SJCRH30 (cell line): ENCODE data around the gene LMNTD1. TPM values are rescaled to one million over a fixed set of nuclear protein-coding genes. Genes with fewer than 3 reads are reported as not detected.
"Not testable (repeated sequence)": the region's sequence is repeated elsewhere in the genome, so short reads cannot be mapped to it uniquely, and the experiment has no call there.

Source experiments
- DNase-seq, 2 experiments: peaks; one replicate each; pipeline ENCODE4 v3.0.0-alpha.2; 2015 to 2020
- H3K27ac ChIP-seq: fragments of 250-450 bp; sonication (Bioruptor Pico); 2 replicates; pipeline ENCODE4 v1.5.1; 2020; ENCODE audit warnings: mild to moderate bottlenecking, moderate library complexity
- H3K27me3 ChIP-seq: fragments of 250-450 bp; sonication (Bioruptor Pico); 2 replicates; pipeline ENCODE4 v1.5.1; 2020; ENCODE audit warnings: mild to moderate bottlenecking, moderate library complexity
- H3K36me3 ChIP-seq: fragments of 250-450 bp; sonication (Bioruptor Pico); 2 replicates; pipeline ENCODE4 v1.5.1; 2020; ENCODE audit warnings: mild to moderate bottlenecking, moderate library complexity
- H3K4me1 ChIP-seq: fragments of 250-450 bp; sonication (Bioruptor Pico); 2 replicates; pipeline ENCODE4 v1.5.1; 2020; ENCODE audit warnings: mild to moderate bottlenecking, moderate library complexity
- H3K4me3 ChIP-seq: fragments of 250-450 bp; sonication (Bioruptor Pico); 2 replicates; pipeline ENCODE4 v1.5.1; 2020; ENCODE audit warnings: mild to moderate bottlenecking, moderate library complexity
- H3K9me3 ChIP-seq: fragments of 250-450 bp; sonication (Bioruptor Pico); replicated peaks from 2 replicates; pipeline ENCODE4 v1.5.1; 2020; ENCODE audit warnings: mild to moderate bottlenecking, moderate library complexity
- total RNA-seq: library from RNA; depleted of rRNA; stranded (reverse); fragments of >200 nt; shearing (Covaris generic); gene quantifications from 2 replicates; pipeline ENCODE4 v1.2.3, GENCODE V29; 2014

The LMNTD1 gene
- total RNA-seq, 1 experiment from 2014 or later: not detected

DNA sequence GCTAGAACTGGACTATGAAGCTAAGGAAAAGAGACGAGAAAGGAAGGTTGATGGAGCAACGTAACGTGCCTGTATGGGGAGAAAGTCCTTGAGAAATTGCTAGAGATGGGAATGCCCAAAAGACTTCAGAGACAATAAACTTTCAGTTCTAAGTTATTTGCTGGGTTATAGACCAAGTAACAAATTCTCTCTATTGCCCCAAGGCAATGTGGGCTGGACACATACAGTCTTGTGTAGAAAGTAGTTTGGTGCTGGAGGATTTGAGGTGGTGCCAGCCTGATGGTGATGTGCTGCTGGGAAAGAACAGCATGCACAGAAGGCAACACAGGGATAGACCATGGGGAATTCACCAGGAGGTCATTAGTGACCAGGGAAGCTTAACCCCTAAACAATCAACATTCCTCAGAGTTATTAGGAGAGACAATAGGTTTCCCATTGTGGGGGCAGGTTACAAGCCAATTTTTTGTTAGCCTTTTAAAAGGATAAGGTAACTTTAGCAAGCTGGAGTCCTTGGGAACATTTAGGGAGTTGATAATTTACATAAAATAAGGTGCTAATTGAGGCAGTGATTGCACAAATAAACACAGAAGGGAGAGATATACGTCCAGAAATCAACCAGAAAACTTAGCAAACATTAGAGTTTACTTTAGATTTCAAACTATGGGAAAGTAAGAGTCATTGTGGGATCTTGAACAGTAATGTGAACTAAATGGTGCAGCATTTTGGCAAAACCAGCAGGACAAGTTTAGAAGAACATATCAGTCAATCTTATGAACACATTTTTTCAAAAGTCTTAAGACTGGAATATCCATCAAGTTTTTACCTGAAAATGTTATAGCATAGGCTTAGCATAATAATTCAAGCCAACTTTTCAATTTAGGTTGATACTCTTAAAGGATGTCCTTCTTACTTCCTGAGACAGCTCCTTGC lies 61.4 kb downstream of the LMNTD1 start:
- no peaks in the 10 kb centered on the region for H3K9me3 ChIP-seq
- no peak overlapping the region for H3K27ac ChIP-seq
- no peaks in the 10 kb centered on the region for H3K27me3 ChIP-seq
- no peak for DNase-seq
- peaks cover 25% of the 10 kb centered on the region for H3K4me1 ChIP-seq
- no peaks in the 10 kb centered on the region for H3K36me3 ChIP-seq
- no peak overlapping the region for H3K4me3 ChIP-seq

DNA sequence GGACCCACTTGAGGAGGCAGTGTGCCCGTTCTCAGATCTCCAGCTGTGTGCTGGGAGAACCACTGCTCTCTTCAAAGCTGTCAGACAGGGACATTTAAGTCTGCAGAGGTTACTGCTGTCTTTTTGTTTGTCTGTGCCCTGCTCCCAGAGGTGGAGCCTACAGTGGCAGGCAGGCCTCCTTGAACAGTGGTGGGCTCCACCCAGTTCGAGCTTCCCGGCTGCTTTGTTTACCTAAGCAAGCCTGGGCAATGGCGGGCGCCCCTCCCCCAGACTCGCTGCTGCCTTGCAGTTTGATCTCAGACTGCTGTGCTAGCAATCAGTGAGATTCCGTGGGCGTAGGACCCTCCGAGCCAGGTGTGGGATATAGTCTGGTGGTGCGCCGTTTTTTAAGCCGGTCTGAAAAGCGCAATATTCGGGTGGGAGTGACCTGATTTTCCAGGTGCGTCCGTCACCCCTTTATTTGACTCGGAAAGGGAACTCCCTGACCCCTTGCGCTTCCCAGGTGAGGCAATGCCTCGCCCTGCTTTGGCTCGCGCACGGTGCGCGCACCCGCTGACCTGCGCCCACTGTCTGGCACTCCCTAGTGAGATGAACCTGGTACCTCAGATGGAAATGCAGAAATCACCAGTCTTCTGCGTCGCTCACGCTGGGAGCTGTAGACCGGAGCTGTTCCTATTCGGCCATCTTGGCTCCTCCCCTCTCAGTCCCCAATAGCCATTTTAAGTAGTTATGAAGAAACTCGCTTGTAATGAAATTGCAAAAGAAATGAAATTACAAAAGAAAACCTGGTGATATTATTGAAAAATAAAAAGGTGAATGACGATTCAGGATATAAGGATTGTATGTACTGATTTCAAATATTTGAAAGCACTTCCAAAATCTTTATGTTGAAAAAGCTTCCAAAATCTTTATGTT lies 63.9 kb downstream of the LMNTD1 start:
- not testable (repeated sequence) for H3K27me3 ChIP-seq, H3K9me3 ChIP-seq, H3K36me3 ChIP-seq, DNase-seq, H3K4me3 ChIP-seq, H3K4me1 ChIP-seq, H3K27ac ChIP-seq

- Histone ChIP-seq H3K27ac (no peak overlapping the region), H3K4me3 (no peak overlapping the region), H3K9me3 (no peaks in the 10 kb centered on the region; the same call in 1 of the 2 replicates), H3K27me3 (no peaks in the 10 kb centered on the region), H3K4me1 (peaks cover 8% of the 10 kb centered on the region), H3K36me3 (no peaks in the 10 kb centered on the region)
- peak; percentile 22 to 45 for DNase-seq
Measured at GRCh38 chr12:25482625-25483024, 70.5 kb downstream of the LMNTD1 start.

DNA sequence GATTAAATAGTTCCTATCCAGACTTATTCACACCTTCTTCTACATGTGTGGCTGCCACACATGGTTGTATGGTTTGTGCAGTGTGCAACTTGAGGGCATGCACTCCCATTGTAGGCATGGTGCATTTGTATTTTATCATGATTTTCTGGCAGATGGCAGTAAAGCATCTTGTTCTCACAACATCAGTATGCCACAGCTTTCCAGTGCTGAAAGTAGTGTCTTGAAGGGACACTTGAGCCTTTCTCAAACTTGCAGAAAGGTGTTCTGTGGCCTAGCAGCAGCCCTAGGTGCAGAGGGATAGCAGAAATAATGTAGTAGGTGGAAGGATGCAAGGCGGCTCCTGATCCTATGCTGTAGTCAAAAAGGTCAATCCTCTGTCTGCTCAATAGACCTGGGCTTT lies 72.9 kb downstream of the LMNTD1 start:
- Histone ChIP-seq H3K27ac (no peak overlapping the region), H3K9me3 (no peaks in the 10 kb centered on the region; the same call in 1 of the 2 replicates), H3K36me3 (no peaks in the 10 kb centered on the region), H3K4me3 (no peak overlapping the region), H3K4me1 (peaks cover 8% of the 10 kb centered on the region), H3K27me3 (no peaks in the 10 kb centered on the region)
- DNase-seq: no peak

GRCh38 chr12:25477217-25477616 lies 75.9 kb downstream of the LMNTD1 start:
- Histone ChIP-seq H3K9me3 (no peaks in the 10 kb centered on the region), H3K27me3 (no peaks in the 10 kb centered on the region; the same call in 1 of the 2 replicates), H3K36me3 (no peaks in the 10 kb centered on the region)

GRCh38 chr12:25472453-25472852 lies 80.6 kb downstream of the LMNTD1 start:
- no peaks in the 10 kb centered on the region for H3K4me1 ChIP-seq
- no peak for DNase-seq
- no peaks in the 10 kb centered on the region for H3K36me3 ChIP-seq
- no peak overlapping the region for H3K4me3 ChIP-seq
- no peaks in the 10 kb centered on the region; the same call in 1 of the 2 replicates for H3K27me3 ChIP-seq
- no peaks in the 10 kb centered on the region for H3K9me3 ChIP-seq
- no peak overlapping the region for H3K27ac ChIP-seq

More at GRCh38 chr12:25477217-25477616, 75.9 kb downstream of the LMNTD1 start:
- DNase-seq: no peak
- H3K4me1 ChIP-seq: peaks cover 4% of the 10 kb centered on the region
- H3K27ac ChIP-seq: no peak overlapping the region
- H3K4me3 ChIP-seq: no peak overlapping the region

GRCh38 chr12:25469861-25470260 lies 83.2 kb downstream of the LMNTD1 start:
- DNase-seq: no peak
- Histone ChIP-seq H3K27ac (no peak overlapping the region), H3K9me3 (no peaks in the 10 kb centered on the region; the same call in none of the 2 replicates), H3K27me3 (no peaks in the 10 kb centered on the region; the same call in 1 of the 2 replicates), H3K4me3 (no peak overlapping the region), H3K36me3 (no peaks in the 10 kb centered on the region), H3K4me1 (no peaks in the 10 kb centered on the region)

DNA sequence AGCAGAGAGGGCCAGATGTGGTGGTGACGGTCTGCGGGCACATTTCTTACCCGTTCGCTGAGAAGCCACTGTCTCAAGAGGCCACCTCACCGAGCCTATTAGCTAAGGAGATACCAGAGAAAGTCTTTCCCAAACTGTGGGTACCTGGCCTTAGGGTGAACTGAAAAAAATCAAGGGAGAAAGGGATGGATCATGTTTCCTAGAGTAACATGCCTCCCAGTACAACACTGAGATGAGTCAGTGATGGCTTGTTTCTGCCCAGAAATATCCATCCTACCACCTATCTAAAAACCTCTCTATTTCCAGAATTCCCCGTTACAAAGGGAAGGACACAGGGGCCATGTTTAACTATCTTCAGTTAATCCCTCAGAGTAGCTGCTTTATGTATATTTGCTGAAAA lies 83.7 kb downstream of the LMNTD1 start:
- Histone ChIP-seq H3K27me3 (no peaks in the 10 kb centered on the region), H3K27ac (no peak overlapping the region), H3K4me3 (no peak overlapping the region), H3K9me3 (no peaks in the 10 kb centered on the region; the same call in none of the 2 replicates), H3K4me1 (no peaks in the 10 kb centered on the region), H3K36me3 (no peaks in the 10 kb centered on the region)
- DNase-seq: no peak

DNA sequence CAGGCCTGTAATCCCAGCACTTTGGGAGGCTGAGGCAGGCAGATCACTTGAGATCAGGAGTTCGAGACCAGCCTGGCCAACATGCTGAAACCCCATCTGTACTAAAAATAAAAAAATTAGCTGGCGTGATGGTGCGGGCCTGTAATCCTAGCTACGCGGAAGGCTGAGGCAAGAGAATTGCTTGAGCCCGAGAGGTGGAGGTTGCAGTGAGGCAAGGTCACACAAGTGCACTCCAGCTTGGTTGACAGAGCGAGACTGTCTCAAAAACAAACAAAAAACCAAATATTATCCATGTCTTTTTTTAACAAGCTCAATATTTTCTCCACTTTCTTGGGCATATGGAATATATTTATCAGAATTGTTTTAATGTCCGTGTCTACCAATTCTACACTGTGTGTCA lies 89.6 kb downstream of the LMNTD1 start:
- Histone ChIP-seq H3K27me3 (no peaks in the 10 kb centered on the region), H3K9me3 (no peaks in the 10 kb centered on the region; the same call in none of the 2 replicates), H3K27ac (no peak overlapping the region), H3K4me3 (no peak overlapping the region), H3K4me1 (no peaks in the 10 kb centered on the region; the same call in 1 of the 2 replicates), H3K36me3 (no peaks in the 10 kb centered on the region)
- no peak for DNase-seq

GRCh38 chr12:25463005-25463404 lies 90.1 kb downstream of the LMNTD1 start:
- Histone ChIP-seq H3K4me1 (peaks cover 3% of the 10 kb centered on the region), H3K27ac (no peak overlapping the region), H3K36me3 (no peaks in the 10 kb centered on the region), H3K27me3 (no peaks in the 10 kb centered on the region), H3K4me3 (no peak overlapping the region), H3K9me3 (no peaks in the 10 kb centered on the region; the same call in none of the 2 replicates)
- DNase-seq: no peak

DNA sequence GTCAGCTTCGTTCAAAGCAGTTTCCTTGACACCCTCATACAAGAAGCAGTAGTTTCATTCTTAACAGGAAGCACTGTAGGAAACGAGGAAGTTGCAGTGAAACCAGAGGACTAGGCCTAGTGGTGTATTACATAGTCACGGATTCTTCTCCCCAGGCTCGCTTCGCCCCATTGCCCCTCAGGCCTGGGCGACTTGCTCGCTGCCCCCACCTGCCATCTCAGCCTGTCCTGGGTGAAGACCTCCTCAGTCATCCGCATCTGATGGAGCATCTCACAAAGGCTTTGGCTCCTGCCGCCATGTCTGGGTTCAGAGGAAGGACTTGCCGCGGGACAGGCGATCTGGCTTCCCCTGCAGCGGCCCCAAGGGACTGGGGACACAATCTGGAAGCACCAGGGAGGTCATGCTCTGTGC lies 93.5 kb downstream of the LMNTD1 start:
- no peak for DNase-seq
- no peaks in the 10 kb centered on the region for H3K27me3 ChIP-seq
- 0 out of 2 replicates have a peak, but pooled peaks cover 6% of the 10 kb centered on the region for H3K9me3 ChIP-seq
- H3K4me1 ChIP-seq: peaks cover 7% of the 10 kb centered on the region
- H3K27ac ChIP-seq: no peak overlapping the region
- no peaks in the 10 kb centered on the region for H3K36me3 ChIP-seq
- no peak overlapping the region for H3K4me3 ChIP-seq

- Histone ChIP-seq H3K36me3 (no peaks in the 10 kb centered on the region), H3K4me3 (peak overlapping the region; percentile 23; the same call in 1 of the 2 replicates), H3K4me1 (peaks cover 7% of the 10 kb centered on the region), H3K9me3 (0 out of 2 replicates have a peak, but pooled peaks cover 6% of the 10 kb centered on the region), H3K27me3 (no peaks in the 10 kb centered on the region), H3K27ac (no peak overlapping the region)
- peak; percentile 17 to 59 for DNase-seq
Measured at GRCh38 chr12:25458047-25458552, 95.0 kb downstream of the LMNTD1 start.

DNA sequence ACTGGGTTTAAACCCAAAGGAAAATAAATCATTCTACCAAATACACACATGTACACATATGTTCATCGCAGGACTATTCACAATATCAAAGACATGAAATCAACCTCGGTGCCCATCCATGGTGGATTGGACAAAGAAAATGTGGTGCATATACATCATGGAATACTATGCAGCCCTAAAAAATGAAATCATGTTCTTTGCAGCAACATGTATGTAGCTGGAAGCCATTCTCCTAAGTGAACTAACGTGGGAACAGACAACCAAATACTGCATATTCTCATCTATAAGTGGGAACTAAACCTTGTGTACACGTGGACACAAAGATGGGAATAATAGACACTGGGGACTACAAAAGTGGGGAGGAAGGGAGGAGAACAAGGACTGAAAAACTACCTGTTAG lies 96.6 kb downstream of the LMNTD1 start:
- DNase-seq: no peak
- peaks cover 7% of the 10 kb centered on the region for H3K4me1 ChIP-seq
- no peak overlapping the region for H3K4me3 ChIP-seq
- no peaks in the 10 kb centered on the region for H3K27me3 ChIP-seq
- H3K36me3 ChIP-seq: no peaks in the 10 kb centered on the region
- 0 out of 2 replicates have a peak, but pooled peaks cover 6% of the 10 kb centered on the region for H3K9me3 ChIP-seq
- H3K27ac ChIP-seq: no peak overlapping the region

GRCh38 chr12:25455696-25456095 lies 97.4 kb downstream of the LMNTD1 start:
- DNase-seq: no peak
- Histone ChIP-seq H3K4me1 (peaks cover 7% of the 10 kb centered on the region), H3K27me3 (no peaks in the 10 kb centered on the region), H3K27ac (no peak overlapping the region), H3K9me3 (0 out of 2 replicates have a peak, but pooled peaks cover 6% of the 10 kb centered on the region), H3K36me3 (no peaks in the 10 kb centered on the region), H3K4me3 (no peak overlapping the region)
